Keratinocyte (primary cell): ENCODE measurements around the gene WDR1.

Experiments used
- CTCF ChIP-seq, 3 experiments: IDR thresholded peaks in 1 of 3; conservative IDR thresholded peaks in 1 of 3; optimal IDR thresholded peaks in 1 of 3; 2 replicates in 2 of 3; 3 replicates in 1 of 3; pipeline versions ENCODE3 to v1.5.1; 2011; ENCODE audit warnings: low read length in 3 of 3, mild to moderate bottlenecking in 3 of 3, moderate library complexity in 2 of 3, control low read depth in 1 of 3, inconsistent platforms in 1 of 3; ENCODE audit not compliant: insufficient read depth in 2 of 3; ENCODE audit errors: extremely low read depth in 1 of 3
- EZH2 ChIP-seq: IDR thresholded peaks from one replicate; pipeline ENCODE4 v1.6.1; 2012; ENCODE audit warnings: inconsistent platforms, mild to moderate bottlenecking, low read length, moderate library complexity

DNA sequence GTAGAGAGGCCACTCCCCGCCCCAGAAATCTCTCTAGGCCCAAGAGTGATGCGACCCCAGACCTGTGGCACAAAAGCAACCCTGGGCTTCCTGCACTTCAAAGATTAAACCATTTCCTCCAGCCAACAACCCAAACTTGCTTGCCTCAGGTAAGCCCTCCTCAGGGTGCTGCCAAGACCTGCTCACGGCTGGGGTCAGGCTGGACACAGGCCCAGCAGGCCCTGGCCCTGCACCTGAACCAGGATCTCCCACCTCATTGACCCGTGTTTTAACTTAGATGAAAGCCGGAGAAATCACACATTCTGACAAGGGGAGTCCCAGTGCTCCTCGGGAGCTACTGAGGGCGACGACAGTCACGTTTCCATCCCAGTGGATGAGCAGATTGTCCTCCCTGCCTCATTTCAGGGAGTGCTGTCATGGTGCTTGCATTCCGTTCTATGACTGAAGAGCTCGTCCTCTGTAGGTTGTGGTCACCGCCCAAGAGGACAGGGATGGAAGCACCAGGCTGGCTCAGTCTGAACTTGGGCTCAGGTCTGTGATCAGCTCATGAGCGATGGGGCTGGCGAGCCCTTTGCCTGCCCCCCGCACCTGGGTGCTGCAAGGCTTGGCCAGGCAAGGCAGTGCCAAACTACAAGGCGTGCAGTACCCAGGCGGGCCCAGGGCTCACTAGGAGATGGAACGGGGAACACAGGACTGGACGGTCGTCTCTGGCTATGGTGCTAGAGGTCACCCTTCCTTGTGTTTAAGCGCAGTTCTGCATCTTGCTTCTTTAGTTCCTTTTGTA lies 25.9 kb downstream of the WDR1 start:
- TF ChIP-seq CTCF (optimal IDR thresholded peaks at IDR 0.05 in 1 of 3, IDR thresholded peaks at IDR 0.05 in 1 of 3, conservative IDR thresholded peaks at IDR 0.05 in 1 of 3; ENCODE audit: extremely low read depth in 1 of 3, insufficient read depth in 2 of 3, low read length in 3 of 3), result no peak
- TF ChIP-seq EZH2, result no peak
